G401.6 (cell line): ENCODE data around the gene HOMEZ.
"Not testable (repeated sequence)": the region's sequence is repeated elsewhere in the genome, so short reads cannot be mapped to it uniquely, and the experiment has no call there.

ENCODE experiments used
- FAIRE-seq: peaks from 2 replicates; lab custom pipeline; 2012; peaks lifted over from hg19 to GRCh38; lab: Jason Lieb, UNC

HOMEZ gene

GRCh38 chr14:23281247-23281646, 4.7 kb downstream of the HOMEZ start:
- FAIRE-seq, result no peak

DNA sequence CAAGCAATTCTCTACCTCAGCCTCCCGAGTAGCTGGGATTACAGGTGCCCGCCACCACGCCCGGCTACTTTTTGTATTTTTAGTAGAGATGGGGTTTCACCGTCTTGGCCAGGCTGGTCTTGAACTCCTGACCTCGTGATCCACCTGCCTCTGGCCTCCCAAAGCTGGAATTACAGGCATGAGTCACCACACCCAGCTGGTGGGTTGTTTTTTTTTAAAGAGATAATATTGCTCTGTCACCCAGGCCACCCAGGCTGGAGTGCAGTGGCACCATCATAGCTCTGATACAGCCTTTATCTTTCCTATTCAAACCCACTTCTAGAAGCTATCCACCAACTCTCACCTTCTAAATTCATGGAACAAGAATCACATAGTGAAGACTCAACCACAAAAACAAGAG, 8.0 kb downstream of the HOMEZ start:
- FAIRE-seq, result not testable (repeated sequence)

DNA sequence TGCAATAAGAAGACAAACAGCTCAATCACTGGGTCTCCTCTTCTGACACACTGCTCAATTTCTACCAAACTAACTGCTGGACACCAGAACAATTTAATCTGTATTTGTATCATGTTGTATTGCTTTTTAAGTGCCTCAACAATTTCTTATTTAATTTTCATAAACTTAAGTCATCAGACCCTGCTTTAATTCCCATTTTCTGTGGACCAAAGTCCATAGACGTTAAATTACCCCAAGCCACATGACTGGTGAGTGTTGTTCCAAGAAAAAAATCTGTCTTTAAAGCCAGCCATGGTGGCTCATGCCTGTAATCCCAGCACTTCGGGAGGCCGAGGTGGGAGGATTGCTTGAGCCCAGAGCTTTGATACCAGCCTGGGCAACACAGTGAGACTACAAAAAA, 8.7 kb downstream of the HOMEZ start:
- FAIRE-seq, result no peak

GRCh38 chr14:23275412-23275811, 10.5 kb downstream of the HOMEZ start:
- FAIRE-seq, result no peak

GRCh38 chr14:23269193-23269592, 16.7 kb downstream of the HOMEZ start:
- no peak for FAIRE-seq

- FAIRE-seq, result not testable (repeated sequence)
These were observed 25.1 kb downstream of the HOMEZ start for GRCh38 chr14:23260849-23261248.

- no peak for FAIRE-seq
These were observed 26.5 kb downstream of the HOMEZ start for GRCh38 chr14:23259426-23259825.

GRCh38 chr14:23258256-23258655, 27.7 kb downstream of the HOMEZ start:
- no peak for FAIRE-seq

DNA sequence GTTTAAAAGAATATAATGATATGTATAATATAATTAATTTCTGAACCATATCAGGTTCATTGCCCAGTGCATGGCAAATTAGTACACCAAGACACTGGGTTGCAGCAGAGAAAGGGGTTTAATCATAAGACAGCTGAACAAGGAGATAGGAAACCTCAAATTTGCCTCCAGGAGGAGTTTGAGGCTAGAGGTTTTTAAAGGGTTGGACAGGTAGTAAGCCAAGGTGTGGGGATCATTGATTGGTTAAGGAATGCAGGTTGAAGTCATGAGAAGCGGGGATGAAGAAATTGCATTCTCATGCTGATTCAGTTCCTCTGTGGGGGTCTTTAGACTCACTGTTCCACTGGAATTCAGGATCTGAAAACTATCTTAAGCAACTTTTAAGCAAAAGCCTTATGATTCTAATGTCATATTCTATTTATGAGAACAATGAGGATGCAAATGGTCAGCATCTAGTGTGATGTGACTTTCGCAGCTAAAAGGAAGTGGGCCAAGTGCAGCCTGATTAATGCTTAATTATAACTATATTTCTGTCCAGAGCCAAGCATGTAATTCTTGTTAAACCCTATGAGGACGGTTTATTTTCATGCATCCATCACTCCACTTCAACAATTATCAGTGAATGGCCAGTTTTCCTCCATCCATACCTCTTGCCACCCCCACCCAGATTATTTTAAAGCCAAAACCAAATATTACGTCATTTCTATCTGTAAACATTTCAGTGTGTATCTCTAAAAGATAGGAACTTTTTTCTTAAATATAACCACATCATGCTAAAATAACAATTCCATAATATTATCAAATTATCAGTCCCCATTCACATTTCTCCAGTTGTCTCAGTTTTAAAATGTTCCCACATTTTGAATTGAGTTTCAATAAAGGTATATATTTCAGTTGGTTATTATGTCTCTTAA, 33.3 kb downstream of the HOMEZ start:
- FAIRE-seq, result peak; percentile 30

DNA sequence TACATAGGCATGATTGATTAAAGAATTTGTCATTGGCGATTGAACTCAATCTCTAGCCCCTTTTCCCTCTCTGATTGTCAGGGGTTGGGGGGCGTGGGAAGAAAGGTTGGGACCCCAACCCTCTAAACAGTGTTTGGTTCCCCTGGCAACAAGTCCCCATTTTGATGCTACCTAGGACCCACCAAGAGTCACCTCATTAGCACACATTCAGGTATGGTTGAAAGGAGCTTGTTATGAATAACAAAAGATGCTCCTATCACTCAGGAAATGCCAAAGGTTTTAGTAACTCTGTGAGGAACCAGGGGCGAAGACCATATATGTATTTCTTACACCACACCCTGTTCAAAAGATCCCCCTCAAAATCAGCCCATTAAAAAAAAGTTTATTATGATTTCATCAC, 33.9 kb downstream of the HOMEZ start:
- FAIRE-seq, result no peak

GRCh38 chr14:23249824-23250223, 36.1 kb downstream of the HOMEZ start:
- no peak for FAIRE-seq

GRCh38 chr14:23248601-23249000, 37.3 kb downstream of the HOMEZ start:
- FAIRE-seq, result no peak

- FAIRE-seq, result no peak
These were observed 40.6 kb downstream of the HOMEZ start for GRCh38 chr14:23245282-23245681.

DNA sequence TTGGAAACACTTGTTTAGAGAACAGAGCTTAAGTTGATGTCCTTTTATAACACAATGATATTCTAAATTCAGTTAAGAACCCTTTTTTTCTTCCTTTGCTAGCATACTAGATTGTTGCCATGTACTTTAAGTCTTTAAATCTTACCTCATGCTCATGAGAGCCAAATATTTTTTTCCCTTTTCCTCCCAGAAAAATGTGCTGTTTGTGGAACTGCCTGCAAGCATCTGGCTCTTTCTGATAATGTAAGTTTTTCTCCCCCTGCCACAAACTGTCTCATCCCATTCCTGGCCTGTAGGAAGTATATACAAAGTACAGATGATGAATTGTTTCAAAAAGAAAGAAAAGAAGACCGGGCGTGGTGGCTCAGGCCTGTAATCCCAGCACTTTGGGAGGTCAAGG, 42.9 kb downstream of the HOMEZ start:
- FAIRE-seq, result no peak

GRCh38 chr14:23242076-23242475, 43.9 kb downstream of the HOMEZ start:
- no peak for FAIRE-seq

DNA sequence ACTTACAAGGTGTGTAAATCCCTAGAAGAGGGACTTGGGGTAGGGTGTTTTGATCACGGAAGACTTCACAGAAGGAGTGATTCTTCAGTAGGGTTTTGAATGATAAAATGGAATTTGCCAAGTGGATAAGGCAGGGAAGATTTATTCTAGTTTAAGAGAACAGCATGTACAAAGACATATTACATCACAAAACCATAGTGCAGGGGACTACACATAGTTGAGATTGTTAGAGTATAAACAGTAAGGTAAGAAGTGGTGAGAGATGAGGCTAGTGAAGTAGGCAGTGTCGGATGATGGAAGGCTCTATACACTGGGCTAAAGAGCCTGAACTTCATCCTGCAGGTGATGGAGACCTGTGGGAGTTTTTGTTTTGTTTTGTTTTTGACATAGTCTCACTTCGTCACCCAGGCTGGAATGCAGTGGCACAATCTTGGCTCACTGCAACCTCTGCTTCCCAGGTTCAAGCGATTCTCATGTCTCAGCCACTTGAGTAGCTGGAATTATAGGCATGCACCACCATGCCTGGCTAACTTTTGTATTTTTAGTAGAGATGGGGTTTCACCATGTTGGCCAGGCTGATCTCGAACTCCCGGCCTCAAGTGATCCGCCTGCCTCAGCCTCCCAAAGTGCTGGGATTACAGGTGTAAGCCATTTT, 44.7 kb downstream of the HOMEZ start:
- FAIRE-seq, result not testable (repeated sequence)

GRCh38 chr14:23240661-23241060, 45.3 kb downstream of the HOMEZ start:
- no peak for FAIRE-seq

GRCh38 chr14:23237772-23238594, 47.9 kb downstream of the HOMEZ start, which contains the start of gene RNF212B:
RNF212B (plus strand) TSS chr14:23237936; CDS start chr14:23240346, 2,410 bp downstream.
- no peak for FAIRE-seq

GRCh38 chr14:23232241-23232808, 53.6 kb downstream of the HOMEZ start:
- FAIRE-seq, result not testable (repeated sequence)

GRCh38 chr14:23228812-23229211, 57.1 kb downstream of the HOMEZ start:
- FAIRE-seq, result no peak

DNA sequence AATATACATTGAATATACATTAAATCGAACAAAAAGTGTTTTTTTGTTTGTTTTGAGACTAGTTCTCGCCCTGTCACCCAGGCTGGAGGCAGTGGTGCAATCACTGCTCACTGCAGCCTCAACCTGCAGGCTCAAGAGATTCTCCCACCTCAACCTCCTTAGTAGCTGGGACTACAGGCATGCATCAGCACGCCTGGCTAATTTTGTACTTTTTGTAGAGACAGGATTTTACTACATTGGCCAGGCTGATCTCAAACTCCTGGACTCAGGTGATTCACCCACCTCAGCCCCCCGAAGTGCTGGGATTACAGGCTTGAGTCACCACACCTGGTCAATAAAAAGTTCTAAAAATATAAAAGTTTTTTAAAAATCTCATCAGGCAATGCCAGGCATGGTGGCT, 58.4 kb downstream of the HOMEZ start:
- FAIRE-seq, result no peak

GRCh38 chr14:23224958-23225357, 61.0 kb downstream of the HOMEZ start:
- not testable (repeated sequence) for FAIRE-seq
